CD4-positive, alpha-beta T cell (primary cell): ENCODE results near the gene HSD11B2. TPM values are rescaled to one million over a fixed set of nuclear protein-coding genes. Genes with fewer than 3 reads are reported as not detected.

Experiments used
- ATAC-seq: fragments of 200-7000 bp; cut with Tn5 transposase; one replicate; pipeline ENCODE4 v1.10.0; 2022; ENCODE audit warnings: mild to moderate bottlenecking; ENCODE audit not compliant: poor library complexity
- CTCF ChIA-PET: fragments of 350-600 bp; sonication (Branson Sonifier 250); formaldehyde crosslinking; loops from one replicate; lab custom pipeline; 2021; ENCODE audit warnings: antibody characterized with exemption, inconsistent platforms; lab: Charles Lee
- POLR2A ChIA-PET: fragments of 350-600 bp; sonication (Branson Sonifier 250); formaldehyde crosslinking; loops from one replicate; lab custom pipeline; 2021; ENCODE audit warnings: antibody characterized with exemption, inconsistent platforms; lab: Charles Lee
- DNase-seq, 14 experiments: peaks; one replicate each; pipeline ENCODE4 v3.0.0-alpha.2; 2013 to 2020; ENCODE audit warnings: mixed read lengths in 2 of 14
- H3K27ac ChIP-seq, 2 donors: one replicate each; pipeline versions ENCODE4 v1.5.1 to v1.7.0; 2013; ENCODE audit warnings: low read length in 2 of 2, low read depth in 1 of 2, mild to moderate bottlenecking in 1 of 2
- H3K27me3 ChIP-seq, 2 experiments: 1 replicate in 1 of 2; 2 replicates in 1 of 2; pipeline versions ENCODE4 v1.6.1 to v1.7.0; 2013; ENCODE audit warnings: low read length in 2 of 2, control low read depth in 1 of 2, mild to moderate bottlenecking in 1 of 2, moderate library complexity in 1 of 2; ENCODE audit not compliant: insufficient read depth in 2 of 2, control insufficient read depth in 1 of 2
- H3K36me3 ChIP-seq: one replicate; pipeline ENCODE4 v1.6.1; 2013; ENCODE audit warnings: low read length, control low read depth; ENCODE audit not compliant: insufficient read depth
- H3K4me1 ChIP-seq: one replicate; pipeline ENCODE4 v1.6.1; 2013; ENCODE audit warnings: low read length, control low read depth; ENCODE audit not compliant: insufficient read depth
- H3K4me3 ChIP-seq: one replicate; pipeline ENCODE4 v1.5.1; 2013; ENCODE audit warnings: mild to moderate bottlenecking, low read length, moderate library complexity
- H3K9me3 ChIP-seq, 2 experiments: 1 replicate in 1 of 2; 2 replicates in 1 of 2; pipeline versions ENCODE4 v1.6.1 to v1.7.0; 2013; ENCODE audit warnings: low read length in 2 of 2, mild to moderate bottlenecking in 2 of 2, control low read depth in 1 of 2, moderate library complexity in 1 of 2; ENCODE audit not compliant: control insufficient read depth in 1 of 2, insufficient read depth in 1 of 2
- H3K27ac Mint-ChIP-seq: one replicate; pipeline ENCODE4 v1.8.0; 2020; ENCODE audit warnings: mixed read lengths
- H3K27me3 Mint-ChIP-seq: one replicate; pipeline ENCODE4 v1.8.0; 2021; ENCODE audit warnings: mixed read lengths
- H3K36me3 Mint-ChIP-seq: one replicate; pipeline ENCODE4 v1.8.0; 2021; ENCODE audit warnings: low read depth, mixed read lengths
- H3K4me1 Mint-ChIP-seq: one replicate; pipeline ENCODE4 v1.8.0; 2021; ENCODE audit warnings: low read depth, mixed read lengths
- H3K4me3 Mint-ChIP-seq: one replicate; pipeline ENCODE4 v1.8.0; 2020; ENCODE audit warnings: mild to moderate bottlenecking, mixed read lengths
- H3K9me3 Mint-ChIP-seq: one replicate; pipeline ENCODE4 v1.8.0; 2020; ENCODE audit warnings: mixed read lengths
- CTCF ChIP-seq: fragments of 200-600 bp; IDR thresholded peaks from one replicate; pipeline ENCODE4 v1.8.0; 2022; ENCODE audit warnings: antibody characterized with exemption, mild to moderate bottlenecking
- intact Hi-C, 2 experiments: fragments of 100-400 bp; cut with DNase I in 1 of 2; cut with micrococcal nuclease in 1 of 2; formaldehyde crosslinking; loops; one replicate each; pipeline versions ENCODE4 v1.15.1 to v1.9.0; 2023 to 2025; cut with DNase I, micrococcal nuclease
- total RNA-seq, 174 experiments: library from RNA in 2 of 174; stranded (reverse) in 2 of 174; gene quantifications; one replicate each; pipeline ENCODE4 v1.2.3 and lab custom pipeline; 2021 to 2026

Gene HSD11B2
- total RNA-seq, 2 experiments from 2014 or later: not detected

- intact Hi-C loops: no loop called here
- Mint-ChIP-seq H3K9me3 (no peaks in the 10 kb centered on the region), H3K4me1 (no peaks in the 10 kb centered on the region), H3K27ac (no peak overlapping the region), H3K4me3 (no peak overlapping the region), H3K27me3 (peaks cover 42% of the 10 kb centered on the region), H3K36me3 (no peaks in the 10 kb centered on the region)
- POLR2A ChIA-PET: no interaction called here
- Histone ChIP-seq H3K36me3 (no peaks in the 10 kb centered on the region), H3K4me3 (no peak overlapping the region), H3K4me1 (peaks cover 6% of the 10 kb centered on the region), H3K9me3 (peaks cover 0 to 6% of the 10 kb centered on the region in 2 experiments), H3K27me3 (peaks cover 19 to 29% of the 10 kb centered on the region in 2 experiments), H3K27ac (no peak overlapping the region)
- TF ChIP-seq CTCF: no peak
- ATAC-seq (no peak), DNase-seq (no peak)
- CTCF ChIA-PET: no interaction called here
Observed at GRCh38 chr16:67423611-67424260, 7.2 kb upstream of the HSD11B2 start.

GRCh38 chr16:67424261-67424615 is 6.7 kb upstream of the HSD11B2 start:
- intact Hi-C loops: no loop called here
- Mint-ChIP-seq H3K9me3 (no peaks in the 10 kb centered on the region), H3K36me3 (no peaks in the 10 kb centered on the region), H3K4me1 (no peaks in the 10 kb centered on the region), H3K27ac (no peak overlapping the region), H3K27me3 (peaks cover 45% of the 10 kb centered on the region), H3K4me3 (no peak overlapping the region)
- CTCF ChIA-PET: no interaction called here
- Histone ChIP-seq H3K4me3 (no peak overlapping the region), H3K4me1 (peaks cover 6% of the 10 kb centered on the region), H3K27me3 (peaks cover 24 to 32% of the 10 kb centered on the region in 2 experiments), H3K9me3 (peaks cover 0 to 6% of the 10 kb centered on the region in 2 experiments), H3K27ac (no peak overlapping the region), H3K36me3 (no peaks in the 10 kb centered on the region)
- no peak for TF ChIP-seq CTCF
- ATAC-seq (no peak), DNase-seq (no peak)
- POLR2A ChIA-PET: no interaction called here

- Histone ChIP-seq H3K4me1 (peaks cover 7% of the 10 kb centered on the region), H3K36me3 (no peaks in the 10 kb centered on the region), H3K27me3 (peaks cover 31 to 40% of the 10 kb centered on the region in 2 experiments), H3K4me3 (no peak overlapping the region), H3K9me3 (peaks cover 0 to 6% of the 10 kb centered on the region in 2 experiments), H3K27ac (no peak overlapping the region)
- H3K9me3 Mint-ChIP-seq: no peaks in the 10 kb centered on the region
- no peak overlapping the region for H3K27ac Mint-ChIP-seq
- no peak for DNase-seq
- no peak for TF ChIP-seq CTCF
- ATAC-seq: no peak
- POLR2A ChIA-PET: no interaction called here
- intact Hi-C loops: loop anchor here in 1 of 2 experiments (5.0 kb wide), 1 partner anchor 163 kb away; no protein-coding TSS in a partner anchor
- CTCF ChIA-PET: no interaction called here
- no peaks in the 10 kb centered on the region for H3K4me1 Mint-ChIP-seq
- H3K4me3 Mint-ChIP-seq: no peak overlapping the region
- peaks cover 46% of the 10 kb centered on the region for H3K27me3 Mint-ChIP-seq
- H3K36me3 Mint-ChIP-seq: no peaks in the 10 kb centered on the region
Observed at GRCh38 chr16:67425061-67425460, 5.9 kb upstream of the HSD11B2 start.
